ENCODE measurements around the gene IL11. TPM values are rescaled to one million over a fixed set of nuclear protein-coding genes. Genes with fewer than 3 reads are reported as not detected.

Gene IL11
- total RNA-seq, 2 experiments from 2014 or later = 0.09 to 0.18 TPM

DNA sequence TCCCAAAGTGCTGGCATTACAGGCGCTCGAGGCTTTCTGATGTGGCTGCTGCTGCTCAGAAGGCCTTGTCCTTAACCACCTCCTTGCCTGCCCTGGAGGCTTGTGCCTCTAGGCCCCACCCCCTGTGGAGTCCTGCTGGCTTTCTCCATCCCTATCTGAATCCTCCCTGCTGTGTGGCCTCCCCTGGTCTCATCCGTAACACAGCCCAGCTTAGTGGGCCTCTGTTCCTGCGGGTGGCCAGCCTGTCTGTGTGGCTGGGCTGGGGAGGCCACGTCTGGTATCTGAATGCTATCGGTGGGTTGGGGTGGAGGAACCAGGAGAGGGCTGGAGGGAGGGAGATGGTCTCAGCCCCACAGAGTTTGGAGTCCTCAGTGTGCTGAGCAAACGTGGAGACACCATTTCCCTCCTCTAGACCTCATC, 20.2 kb upstream of the IL11 start:
- no peak overlapping the region for H3K27ac Mint-ChIP-seq
- H3K36me3 Mint-ChIP-seq (ENCODE audit: low read depth) = peaks cover 50% of the 10 kb centered on the region
- intact Hi-C loops (cut with DNase I, micrococcal nuclease) = no loop called here
- ChIA-PET CTCF (interaction anchor here (1.7 kb wide), 1 partner anchor 89 kb away, joined by 3 read pairs; no protein-coding TSS in a partner anchor), POLR2A (interaction anchor here (0.6 to 4.0 kb wide), 4 partner anchors 12 to 156 kb away, joined by 3 to 41 read pairs (median 4); partner anchors contain the start of genes PPP6R1 and UBE2S)
- DNase-seq = no peak
- peaks cover 31% of the 10 kb centered on the region for H3K4me1 Mint-ChIP-seq
- H3K4me3 Mint-ChIP-seq = no peak overlapping the region
- H3K27me3 Mint-ChIP-seq = no peaks in the 10 kb centered on the region
- no peaks in the 10 kb centered on the region for H3K9me3 Mint-ChIP-seq (ENCODE audit: low read depth)
- no peak for ATAC-seq

GRCh38 chr19:55389386-55390317, 19.4 kb upstream of the IL11 start:
- Mint-ChIP-seq H3K27me3 (no peaks in the 10 kb centered on the region), H3K36me3 (ENCODE audit: low read depth) (peaks cover 50% of the 10 kb centered on the region), H3K9me3 (ENCODE audit: low read depth) (no peaks in the 10 kb centered on the region), H3K4me1 (peaks cover 32% of the 10 kb centered on the region), H3K27ac (peak overlapping the region; percentile 51), H3K4me3 (peak overlapping the region; percentile 48)
- ChIA-PET CTCF (interaction anchor here (0.6 to 1.7 kb wide), 2 partner anchors 15 to 89 kb away, joined by 3 read pairs; no protein-coding TSS in a partner anchor), POLR2A (interaction anchor here (0.6 to 4.0 kb wide), 7 partner anchors 11 to 874 kb away, joined by 3 to 41 read pairs (median 3); partner anchors contain the start of genes KMT5C and UBE2S)
- intact Hi-C loops (cut with DNase I, micrococcal nuclease) = loop anchor here (5.0 to 10.0 kb wide), 2 partner anchors 87 to 735 kb away; partner anchors contain the start of gene ZNF787 (in 1 of the 2)
- DNase-seq (no peak), ATAC-seq (no peak)

GRCh38 chr19:55387736-55388497, 17.7 kb upstream of the IL11 start:
- Mint-ChIP-seq H3K4me3 (peak overlapping the region; percentile 89), H3K9me3 (ENCODE audit: low read depth) (no peaks in the 10 kb centered on the region), H3K27ac (peak overlapping the region; percentile 98), H3K27me3 (no peaks in the 10 kb centered on the region), H3K36me3 (ENCODE audit: low read depth) (peaks cover 50% of the 10 kb centered on the region), H3K4me1 (peaks cover 39% of the 10 kb centered on the region)
- DNase-seq (no peak), ATAC-seq (no peak)
- POLR2A ChIA-PET = interaction anchor here (0.6 to 4.0 kb wide), 3 partner anchors 18 to 322 kb away, joined by 3 to 41 read pairs (median 4); partner anchors contain the start of gene UBE2S
- intact Hi-C loops (cut with DNase I, micrococcal nuclease) = loop anchor here (5.0 to 10.0 kb wide), 2 partner anchors 86 to 737 kb away; partner anchors contain the start of gene ZNF787 (in 1 of the 2)
- CTCF ChIA-PET = no interaction called here

DNA sequence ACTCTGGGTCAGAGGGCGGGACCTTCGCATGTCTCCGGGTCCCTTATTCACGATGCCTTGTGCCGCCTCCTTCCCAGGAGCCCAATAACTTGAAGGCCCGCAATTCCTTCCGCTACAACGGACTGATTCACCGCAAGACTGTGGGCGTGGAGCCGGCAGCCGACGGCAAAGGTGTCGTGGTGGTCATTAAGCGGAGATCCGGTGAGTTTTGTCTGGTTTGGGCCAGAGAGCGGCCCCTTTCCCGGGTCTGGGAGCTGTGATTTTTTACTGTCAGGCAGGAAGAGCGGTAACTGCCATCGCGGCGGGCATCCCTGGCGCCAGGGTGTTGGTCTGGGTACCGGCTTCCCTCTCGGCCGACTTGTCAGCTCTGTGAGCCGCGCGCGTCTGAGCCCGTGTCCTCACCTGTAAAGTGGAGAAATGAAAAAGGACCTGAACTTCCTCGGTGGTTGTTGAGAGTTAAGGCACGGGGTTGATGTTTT, 16.3 kb upstream of the IL11 start:
- peaks cover 59% of the 10 kb centered on the region for H3K36me3 Mint-ChIP-seq (ENCODE audit: low read depth)
- H3K27ac Mint-ChIP-seq = peak overlapping the region; percentile 98
- ChIA-PET CTCF (interaction anchor here (1.1 kb wide), 1 partner anchor 132 kb away, joined by 3 read pairs; no protein-coding TSS in a partner anchor), POLR2A (interaction anchor here (0.6 to 0.7 kb wide), 3 partner anchors 48 to 213 kb away, joined by 3 read pairs; partner anchors contain the start of gene ZNF524)
- intact Hi-C loops (cut with DNase I, micrococcal nuclease) = loop anchor here (5.0 to 10.0 kb wide), 2 partner anchors 84 to 738 kb away; partner anchors contain the start of gene ZNF787 (in 1 of the 2)
- ATAC-seq (no peak), DNase-seq (peak; percentile 59)
- H3K9me3 Mint-ChIP-seq (ENCODE audit: low read depth) = no peaks in the 10 kb centered on the region
- H3K4me1 Mint-ChIP-seq = peaks cover 49% of the 10 kb centered on the region
- peak overlapping the region; percentile 89 for H3K4me3 Mint-ChIP-seq
- no peaks in the 10 kb centered on the region for H3K27me3 Mint-ChIP-seq

DNA sequence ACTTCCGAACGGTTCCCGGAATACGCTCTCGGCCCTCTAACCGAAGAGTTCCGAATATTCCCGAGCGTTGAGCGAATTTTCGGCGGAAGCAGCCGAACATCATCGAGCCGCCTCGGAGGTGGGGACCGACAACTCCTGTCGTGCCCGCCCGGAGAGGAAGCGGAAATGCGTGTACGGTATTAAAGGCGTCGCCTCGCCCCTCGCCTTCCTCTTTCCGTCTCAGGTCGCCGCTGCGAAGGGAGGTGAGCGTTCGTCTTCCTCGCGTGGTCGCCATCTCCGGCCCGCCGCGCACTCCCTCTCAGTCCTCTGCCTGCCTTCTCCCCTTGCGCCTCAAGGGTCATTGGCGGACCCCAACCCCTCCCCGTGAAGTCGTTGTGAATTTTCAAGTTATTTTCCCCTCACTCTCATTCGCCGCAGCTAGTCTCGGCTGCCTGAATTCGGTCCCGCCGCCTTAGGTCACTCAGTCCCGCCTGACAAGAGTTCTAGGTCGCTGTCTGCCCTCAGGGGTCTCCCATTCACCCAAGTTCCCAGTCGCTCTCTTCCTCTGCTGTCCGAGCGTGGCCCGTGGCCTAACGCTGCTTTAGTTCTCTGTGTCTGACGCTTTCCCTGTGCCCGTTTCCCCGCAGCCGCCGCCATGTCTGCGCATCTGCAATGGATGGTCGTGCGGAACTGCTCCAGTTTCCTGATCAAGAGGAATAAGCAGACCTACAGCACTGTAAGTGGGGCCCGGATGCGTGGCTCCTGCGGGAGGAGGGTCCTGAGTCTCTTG, 15.6 kb upstream of the IL11 start, which contains the start of gene RPL28:
Gene RPL28, plus strand, starts transcription at position 209 of the 769 bp plus-strand sequence. Its CDS starts 426 bp downstream, at position 635.
- Mint-ChIP-seq H3K4me3 (peak within 1 kb of the TSS; percentile 89), H3K27ac (peak within 1 kb of the TSS; percentile 98), H3K9me3 (ENCODE audit: low read depth) (no peaks in the 10 kb centered on the region), H3K36me3 (ENCODE audit: low read depth) (peaks cover 61% of the 10 kb centered on the region), H3K4me1 (peaks cover 51% of the 10 kb centered on the region), H3K27me3 (no peaks in the 10 kb centered on the region)
- ChIA-PET CTCF (no interaction called here), POLR2A (interaction anchor here (0.6 to 0.7 kb wide), 2 partner anchors 150 to 214 kb away, joined by 3 read pairs; partner anchors contain the start of gene ZNF524)
- ATAC-seq = peak; percentile 85
- intact Hi-C loops (cut with DNase I, micrococcal nuclease) = loop anchor here (1.0 to 10.0 kb wide), 18 partner anchors 22 to 1195 kb away; partner anchors contain the start of genes KMT5C (in 2 of the 2), EPN1 (in 1 of the 2), FIZ1 (in 1 of the 2) and HSPBP1 (in 1 of the 2)
- DNase-seq = peak; percentile 98

GRCh38 chr19:55384920-55385723, 14.9 kb upstream of the IL11 start:
- CTCF ChIA-PET = interaction anchor here (0.6 to 1.7 kb wide), 8 partner anchors 13 to 269 kb away, joined by 3 to 10 read pairs (median 4); partner anchors contain the start of gene KMT5C
- H3K36me3 Mint-ChIP-seq (ENCODE audit: low read depth) = peaks cover 56% of the 10 kb centered on the region
- DNase-seq = peak; percentile 98
- intact Hi-C loops (cut with DNase I, micrococcal nuclease) = loop anchor here (1.0 to 10.0 kb wide), 19 partner anchors 23 to 1194 kb away; partner anchors contain the start of genes KMT5C (in 2 of the 2), EPN1 (in 1 of the 2), FIZ1 (in 1 of the 2) and HSPBP1 (in 1 of the 2)
- peak overlapping the region; percentile 98 for H3K27ac Mint-ChIP-seq
- H3K4me3 Mint-ChIP-seq = peak overlapping the region; percentile 89
- POLR2A ChIA-PET = interaction anchor here (1.0 to 3.1 kb wide), 4 partner anchors 22 to 130 kb away, joined by 3 to 19 read pairs (median 8); partner anchors contain the start of genes KMT5C, PPP6R1 and UBE2S
- no peaks in the 10 kb centered on the region for H3K9me3 Mint-ChIP-seq (ENCODE audit: low read depth)
- ATAC-seq = peak; percentile 86
- H3K4me1 Mint-ChIP-seq = peaks cover 50% of the 10 kb centered on the region
- no peaks in the 10 kb centered on the region for H3K27me3 Mint-ChIP-seq

DNA sequence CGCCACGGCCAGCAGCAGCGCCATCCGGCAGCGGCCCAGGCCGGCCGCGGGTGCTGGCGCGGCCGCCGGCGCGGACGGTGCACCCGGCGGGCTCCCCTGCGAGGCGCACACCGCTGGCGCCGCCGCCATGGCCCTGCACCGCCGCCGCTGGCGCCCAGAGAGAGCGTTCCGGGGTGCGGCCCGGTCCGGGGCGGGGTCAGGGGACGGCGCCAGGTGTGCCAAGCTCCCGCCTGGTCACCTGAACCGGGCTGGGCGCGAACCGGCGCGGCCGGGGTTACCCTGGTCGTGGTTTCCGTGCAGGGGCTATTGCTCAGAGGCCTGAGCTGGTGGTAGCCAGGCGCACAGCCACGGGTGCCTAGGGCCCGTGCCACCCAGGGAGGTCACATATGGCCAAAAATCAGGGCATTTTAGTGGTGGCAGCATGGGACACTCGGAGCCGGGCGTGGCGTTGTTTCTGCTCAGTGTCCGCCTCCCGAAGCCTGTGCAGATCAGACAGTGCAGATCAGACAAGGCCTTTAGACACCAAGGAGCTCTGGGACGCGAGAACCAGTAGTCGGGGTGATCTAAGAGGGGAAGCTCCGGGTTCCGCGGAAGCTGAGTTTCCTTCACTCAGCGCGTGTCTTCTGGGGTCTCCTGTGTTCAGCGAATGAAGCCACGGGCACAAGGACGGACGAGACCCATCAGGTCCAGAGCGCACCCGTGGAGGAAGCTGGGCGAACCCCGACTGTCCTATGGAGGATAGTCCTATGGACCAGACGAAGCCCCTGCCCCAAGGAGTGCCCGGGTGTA, 14.1 kb upstream of the IL11 start, which contains the start of gene TMEM238:
Gene TMEM238, minus strand, starts transcription at position 162 of the 789 bp plus-strand sequence. Its CDS starts 33 bp downstream, at position 129.
- Mint-ChIP-seq H3K4me3 (peak within 1 kb of the TSS; percentile 89), H3K27ac (peak within 1 kb of the TSS; percentile 98), H3K4me1 (peaks cover 42% of the 10 kb centered on the region), H3K9me3 (ENCODE audit: low read depth) (no peaks in the 10 kb centered on the region), H3K27me3 (no peaks in the 10 kb centered on the region), H3K36me3 (ENCODE audit: low read depth) (peaks cover 51% of the 10 kb centered on the region)
- CTCF ChIA-PET = interaction anchor here (0.6 to 1.7 kb wide), 9 partner anchors 13 to 270 kb away, joined by 3 to 10 read pairs (median 3); partner anchors contain the start of gene KMT5C
- intact Hi-C loops (cut with DNase I, micrococcal nuclease) = loop anchor here (1.0 to 10.0 kb wide), 5 partner anchors 130 to 1194 kb away; partner anchors contain the start of genes PPP1R12C (in 1 of the 2), TSEN34 (in 1 of the 2) and ZNF787 (in 1 of the 2)
- POLR2A ChIA-PET = interaction anchor here (0.8 to 3.1 kb wide), 8 partner anchors 9 to 270 kb away, joined by 3 to 19 read pairs (median 4); partner anchors contain the start of genes ISOC2, KMT5C, PPP6R1 and U2AF2
- DNase-seq (peak; percentile 67), ATAC-seq (no peak)

Measured in activated CD4-positive, alpha-beta T cell treated with anti-CD3 and anti-CD28 coated beads for 36 hours (primary cell).